CD14-positive monocyte (primary cell): ENCODE measurements around the gene RNF167. TPM values are rescaled to one million over a fixed set of nuclear protein-coding genes. Genes with fewer than 3 reads are reported as not detected.
A peak's percentile ranks its signal among the peaks of the same experiment; 100 is the strongest.

Source experiments
- DNase-seq, 3 donors: peaks; one replicate each; pipeline ENCODE4 v3.0.0-alpha.2; 2011 to 2022
- H2AFZ ChIP-seq: 2 replicates; pipeline ENCODE4 v1.6.0; 2012; ENCODE audit warnings: mild to moderate bottlenecking, low read depth, low read length, inconsistent platforms; ENCODE audit not compliant: insufficient read depth, poor library complexity, severe bottlenecking
- H3K27ac ChIP-seq, 2 donors: 1 replicate in 1 of 2; 2 replicates in 1 of 2; pipeline ENCODE4 v1.5.1; 2012 to 2013; ENCODE audit warnings: low read length in 2 of 2, control low read depth in 1 of 2, inconsistent platforms in 1 of 2, low read depth in 1 of 2, mild to moderate bottlenecking in 1 of 2
- H3K27me3 ChIP-seq, 2 donors: one replicate each; pipeline versions ENCODE4 v1.6.0 to v1.6.1; 2011 to 2013; ENCODE audit warnings: low read length in 2 of 2; ENCODE audit not compliant: control insufficient read depth in 2 of 2, insufficient read depth in 2 of 2
- H3K36me3 ChIP-seq, 2 donors: replicated peaks in 1 of 2; 1 replicate in 1 of 2; 2 replicates in 1 of 2; pipeline versions ENCODE4 v1.5.1 to v1.6.1; 2012 to 2013; ENCODE audit warnings: low read length in 2 of 2, control low read depth in 1 of 2, inconsistent platforms in 1 of 2, mild to moderate bottlenecking in 1 of 2; ENCODE audit not compliant: insufficient read depth in 2 of 2, control insufficient read depth in 1 of 2
- H3K4me1 ChIP-seq, 2 donors: 1 replicate in 1 of 2; 2 replicates in 1 of 2; pipeline versions ENCODE4 v1.5.1 to v1.6.1; 2012 to 2013; ENCODE audit warnings: low read length in 2 of 2, control low read depth in 1 of 2, inconsistent platforms in 1 of 2, mild to moderate bottlenecking in 1 of 2, moderate library complexity in 1 of 2; ENCODE audit not compliant: insufficient read depth in 2 of 2, control insufficient read depth in 1 of 2
- H3K4me2 ChIP-seq: replicated peaks from 2 replicates; pipeline ENCODE3; 2012; ENCODE audit warnings: low read length, moderate library complexity, mild to moderate bottlenecking; ENCODE audit not compliant: poor library complexity, severe bottlenecking; ENCODE audit errors: extremely low read depth
- H3K4me3 ChIP-seq, 3 experiments: fragments of 200-600 bp in 1 of 3; sonication (generic) in 1 of 3; replicated peaks in 1 of 3; 1 replicate in 2 of 3; 2 replicates in 1 of 3; pipeline ENCODE4 v1.5.1; 2011 to 2013; ENCODE audit warnings: low read length in 3 of 3, mild to moderate bottlenecking in 3 of 3, control low read depth in 2 of 3, low read depth in 2 of 3, inconsistent platforms in 1 of 3, moderate library complexity in 1 of 3
- H3K79me2 ChIP-seq: 2 replicates; pipeline ENCODE4 v1.6.0; 2012; ENCODE audit warnings: mild to moderate bottlenecking, control low read depth, inconsistent platforms, low read length, moderate library complexity; ENCODE audit not compliant: insufficient read depth
- H3K9ac ChIP-seq: 2 replicates; pipeline ENCODE4 v1.6.0; 2017; ENCODE audit warnings: low read length, mild to moderate bottlenecking; ENCODE audit not compliant: insufficient read depth, poor library complexity, severe bottlenecking
- H3K9me3 ChIP-seq, 2 donors: replicated peaks in 1 of 2; 1 replicate in 1 of 2; 2 replicates in 1 of 2; pipeline versions ENCODE4 v1.5.1 to v1.6.1; 2012 to 2013; ENCODE audit warnings: low read length in 2 of 2, control low read depth in 1 of 2; ENCODE audit not compliant: control insufficient read depth in 1 of 2, insufficient read depth in 1 of 2
- H4K20me1 ChIP-seq: 2 replicates; pipeline ENCODE4 v1.6.0; 2012; ENCODE audit warnings: mild to moderate bottlenecking, low read length, control low read depth, moderate library complexity; ENCODE audit not compliant: insufficient read depth
- H3K27ac Mint-ChIP-seq, 7 donors: one replicate each; pipeline ENCODE4 v1.8.0; 2020; ENCODE audit warnings: mild to moderate bottlenecking in 7 of 7, mixed read lengths in 7 of 7, moderate library complexity in 6 of 7, inconsistent platforms in 2 of 7
- H3K27me3 Mint-ChIP-seq, 3 donors: one replicate each; pipeline ENCODE4 v1.8.0; 2021 to 2022; ENCODE audit warnings: low read depth in 3 of 3, mild to moderate bottlenecking in 3 of 3, mixed read lengths in 3 of 3, moderate library complexity in 3 of 3, inconsistent platforms in 1 of 3
- H3K36me3 Mint-ChIP-seq, 2 donors: one replicate each; pipeline ENCODE4 v1.8.0; 2020; ENCODE audit warnings: mixed read lengths in 2 of 2, inconsistent platforms in 1 of 2, mild to moderate bottlenecking in 1 of 2
- H3K4me1 Mint-ChIP-seq: one replicate; pipeline ENCODE4 v1.8.0; 2020; ENCODE audit warnings: mild to moderate bottlenecking, mixed read lengths
- H3K4me3 Mint-ChIP-seq, 2 donors: one replicate each; pipeline ENCODE4 v1.8.0; 2020; ENCODE audit warnings: mild to moderate bottlenecking in 2 of 2, mixed read lengths in 2 of 2, moderate library complexity in 1 of 2
- H3K9me3 Mint-ChIP-seq, 7 donors: one replicate each; pipeline ENCODE4 v1.8.0; 2020 to 2022; ENCODE audit warnings: mixed read lengths in 7 of 7, mild to moderate bottlenecking in 6 of 7, moderate library complexity in 6 of 7, inconsistent platforms in 2 of 7
- CTCF ChIP-seq: fragments of 200-600 bp; IDR thresholded peaks from one replicate; pipeline ENCODE4 v1.8.0; 2022; ENCODE audit warnings: antibody characterized with exemption, mild to moderate bottlenecking
- WGBS: methylation state at CpG from one replicate; pipeline ENCODE4 v1.1.5; 2013; ENCODE audit warnings: missing lambda C conversion rate; ENCODE audit not compliant: insufficient coverage; 5-methylcytosine and 5-hydroxymethylcytosine counted together
- intact Hi-C, 2 donors: fragments of 100-400 bp; cut with micrococcal nuclease; formaldehyde crosslinking; loops; one replicate each; pipeline versions ENCODE4 v1.15.0 to v1.15.1; 2023
- polyA plus RNA-seq, 3 donors: library from polyadenylated mRNA; depleted of rRNA in 1 of 3; unstranded in 2 of 3; stranded (reverse) in 1 of 3; fragments of 300-500 nt in 2 of 3; fragments of >200 nt in 1 of 3; fragmentation: Illumina TruSeq in 2 of 3; gene quantifications; 1 replicate in 2 of 3; 2 replicates in 1 of 3; pipeline ENCODE4 v1.2.3, GENCODE V29; 2012 to 2021

Gene RNF167
- polyA plus RNA-seq, 3 donors = 17.2 to 105 (median 20.6) TPM

- no peak for DNase-seq
- no peak overlapping the region for H3K4me2 ChIP-seq
- H3K4me3 ChIP-seq = no peak overlapping the region
- 88% methylated on average over 6 of the region's 9 CpGs for WGBS
- H3K9ac ChIP-seq = no peak overlapping the region
- peaks cover 29 to 49% of the 10 kb centered on the region in 2 donors for H3K36me3 Mint-ChIP-seq
- H3K4me1 ChIP-seq = peaks cover 3 to 17% of the 10 kb centered on the region in 2 donors
- H3K4me1 Mint-ChIP-seq = peaks cover 20% of the 10 kb centered on the region
- no peaks in the 10 kb centered on the region for H4K20me1 ChIP-seq
- intact Hi-C loops = no loop called here
- peak overlapping the region in 2 of 7 donors; percentile 28 to 73 for H3K27ac Mint-ChIP-seq
- H3K9me3 ChIP-seq = no peaks in the 10 kb centered on the region
- peaks cover 0 to 2% (median 0%) of the 10 kb centered on the region in 7 donors for H3K9me3 Mint-ChIP-seq
- peaks cover 9% of the 10 kb centered on the region for H3K79me2 ChIP-seq
- H3K27me3 Mint-ChIP-seq = peaks cover 0 to 2% (median 0%) of the 10 kb centered on the region in 3 donors
- no peak for TF ChIP-seq CTCF
- H3K27me3 ChIP-seq = no peaks in the 10 kb centered on the region
- H3K36me3 ChIP-seq = peaks cover 18 to 21% of the 10 kb centered on the region in 2 donors
- H2AFZ ChIP-seq = no peak overlapping the region
- H3K4me3 Mint-ChIP-seq = no peak overlapping the region
- H3K27ac ChIP-seq = no peak overlapping the region
Measured at GRCh38 chr17:4960279-4960922, 20.3 kb downstream of the RNF167 start.

GRCh38 chr17:4965311-4965986 is 25.4 kb downstream of the RNF167 start:
- intact Hi-C loops = no loop called here
- H3K4me1 Mint-ChIP-seq = peaks cover 25% of the 10 kb centered on the region
- H4K20me1 ChIP-seq = no peaks in the 10 kb centered on the region
- H3K4me2 ChIP-seq = no peak overlapping the region
- no peaks in the 10 kb centered on the region for H3K9me3 ChIP-seq
- peaks cover 19 to 24% of the 10 kb centered on the region in 2 donors for H3K36me3 ChIP-seq
- H2AFZ ChIP-seq = no peak overlapping the region
- H3K27ac Mint-ChIP-seq = no peak overlapping the region
- H3K9ac ChIP-seq = no peak overlapping the region
- H3K27ac ChIP-seq = peak overlapping the region; percentile 94 to 96
- H3K4me1 ChIP-seq = peaks cover 33 to 56% of the 10 kb centered on the region in 2 donors
- TF ChIP-seq CTCF = no peak
- H3K36me3 Mint-ChIP-seq = peaks cover 33 to 42% of the 10 kb centered on the region in 2 donors
- 93% methylated on average over 8 of the region's 15 CpGs for WGBS
- peaks cover 30% of the 10 kb centered on the region for H3K79me2 ChIP-seq
- no peak for DNase-seq
- H3K27me3 Mint-ChIP-seq = peaks cover 0 to 4% (median 0%) of the 10 kb centered on the region in 3 donors
- H3K9me3 Mint-ChIP-seq = peaks cover 0 to 2% (median 0%) of the 10 kb centered on the region in 7 donors
- H3K4me3 ChIP-seq = no peak overlapping the region
- H3K27me3 ChIP-seq = no peaks in the 10 kb centered on the region
- no peak overlapping the region for H3K4me3 Mint-ChIP-seq
